LoVo (cell line): ENCODE data around the gene VGF.
"Not testable (repeated sequence)": the region's sequence is repeated elsewhere in the genome, so short reads cannot be mapped to it uniquely, and the experiment has no call there.

Experiments
- DNase-seq: peaks from one replicate; pipeline ENCODE4 v3.0.0-alpha.2; 2016; ENCODE audit warnings: low spot score

The VGF gene

GRCh38 chr7:101115215-101115614 is 50.2 kb downstream of the VGF start:
- DNase-seq: no peak

GRCh38 chr7:101114492-101114891 is 50.9 kb downstream of the VGF start:
- no peak for DNase-seq

- no peak for DNase-seq
These were observed 51.5 kb downstream of the VGF start for GRCh38 chr7:101113836-101114235.

- not testable (repeated sequence) for DNase-seq
These were observed 52.2 kb downstream of the VGF start for GRCh38 chr7:101113140-101113539.
